ENCODE results near the gene ZNF746. TPM values are rescaled to one million over a fixed set of nuclear protein-coding genes. Genes with fewer than 3 reads are reported as not detected.

ZNF746 gene
- total RNA-seq, 1 donor from 2014 or later: 20.6 TPM

DNA sequence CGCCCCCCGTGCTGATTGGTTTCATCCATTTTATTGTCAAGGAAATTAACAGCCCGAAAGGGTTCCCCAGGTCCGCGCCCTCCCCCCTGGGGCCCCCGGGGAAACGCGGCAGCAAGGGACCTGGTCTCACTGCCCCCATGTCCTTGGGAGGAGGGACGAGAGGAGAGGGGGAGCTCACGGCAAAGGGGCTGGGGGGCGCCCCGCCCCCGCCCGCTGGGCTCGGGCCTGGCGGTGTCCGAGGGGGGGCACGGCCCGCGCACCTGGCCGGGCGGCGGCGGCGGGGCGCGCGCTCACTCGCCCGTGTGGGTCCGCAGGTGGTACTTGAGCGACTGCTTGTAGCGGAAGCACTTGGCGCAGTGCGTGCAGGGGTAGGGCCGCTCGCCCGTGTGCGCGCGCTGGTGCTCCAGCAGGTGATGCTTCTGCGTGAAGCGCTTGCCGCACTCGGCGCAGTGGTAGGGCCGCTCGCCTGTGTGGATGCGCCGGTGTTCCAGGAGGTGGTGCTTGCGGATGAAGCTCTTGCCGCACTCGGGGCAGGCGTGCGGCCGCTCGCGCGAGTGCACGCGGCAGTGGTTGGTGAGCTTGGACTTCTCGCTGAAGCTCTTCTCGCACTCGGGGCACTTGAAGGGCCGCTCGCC, 66.0 kb downstream of the ZNF746 start:
- intact Hi-C loops (cut with DNase I): no loop called here
- peaks cover 56% of the 10 kb centered on the region for H3K36me3 ChIP-seq
- no peak for TF ChIP-seq CTCF (IDR thresholded peaks at IDR 0.05)
- peak in 1 of 2 donors; percentile 18 for ATAC-seq
- no peak overlapping the region for H3K4me3 ChIP-seq
- H3K27me3 ChIP-seq (ENCODE audit: low read depth): no peaks in the 10 kb centered on the region
- no peaks in the 10 kb centered on the region for H3K4me1 ChIP-seq
- H3K27ac ChIP-seq: no peak overlapping the region
- H3K9me3 ChIP-seq: no peaks in the 10 kb centered on the region
- no peak for DNase-seq

- Histone ChIP-seq H3K9me3 (no peaks in the 10 kb centered on the region), H3K4me3 (no peak overlapping the region), H3K27ac (no peak overlapping the region), H3K27me3 (ENCODE audit: low read depth) (no peaks in the 10 kb centered on the region), H3K4me1 (no peaks in the 10 kb centered on the region), H3K36me3 (peaks cover 42% of the 10 kb centered on the region)
- ATAC-seq: no peak
- DNase-seq: no peak
- no peak for TF ChIP-seq CTCF (IDR thresholded peaks at IDR 0.05)
- intact Hi-C loops (cut with DNase I): no loop called here
Measured at GRCh38 chr7:149430192-149430591, 67.4 kb downstream of the ZNF746 start.

DNA sequence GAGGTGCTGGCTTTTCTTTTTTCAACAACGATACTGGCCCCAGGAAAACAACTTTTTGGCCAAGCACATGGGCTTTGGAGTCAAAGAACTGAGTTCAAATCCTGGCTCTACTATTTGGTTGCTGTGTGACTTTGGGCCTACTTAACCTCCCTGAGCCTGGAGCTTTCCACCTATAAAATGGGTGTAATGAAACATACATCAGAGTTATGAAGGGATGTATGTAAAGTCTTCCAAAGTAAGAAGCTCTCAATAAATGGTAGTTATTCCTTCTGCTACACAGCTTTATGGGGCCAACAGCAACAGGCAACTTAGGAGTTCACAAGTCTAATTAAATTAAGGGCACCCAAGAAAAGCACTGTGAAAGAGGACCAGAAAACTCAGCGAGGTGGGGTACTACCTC, 69.7 kb downstream of the ZNF746 start:
- H3K27me3 ChIP-seq (ENCODE audit: low read depth): no peaks in the 10 kb centered on the region
- peaks cover 24% of the 10 kb centered on the region for H3K36me3 ChIP-seq
- no peak for TF ChIP-seq CTCF (IDR thresholded peaks at IDR 0.05)
- no peak for ATAC-seq
- H3K4me1 ChIP-seq: peaks cover 7% of the 10 kb centered on the region
- no peaks in the 10 kb centered on the region for H3K9me3 ChIP-seq
- DNase-seq: no peak
- intact Hi-C loops (cut with DNase I): no loop called here
- H3K4me3 ChIP-seq: no peak overlapping the region
- no peak overlapping the region for H3K27ac ChIP-seq

DNA sequence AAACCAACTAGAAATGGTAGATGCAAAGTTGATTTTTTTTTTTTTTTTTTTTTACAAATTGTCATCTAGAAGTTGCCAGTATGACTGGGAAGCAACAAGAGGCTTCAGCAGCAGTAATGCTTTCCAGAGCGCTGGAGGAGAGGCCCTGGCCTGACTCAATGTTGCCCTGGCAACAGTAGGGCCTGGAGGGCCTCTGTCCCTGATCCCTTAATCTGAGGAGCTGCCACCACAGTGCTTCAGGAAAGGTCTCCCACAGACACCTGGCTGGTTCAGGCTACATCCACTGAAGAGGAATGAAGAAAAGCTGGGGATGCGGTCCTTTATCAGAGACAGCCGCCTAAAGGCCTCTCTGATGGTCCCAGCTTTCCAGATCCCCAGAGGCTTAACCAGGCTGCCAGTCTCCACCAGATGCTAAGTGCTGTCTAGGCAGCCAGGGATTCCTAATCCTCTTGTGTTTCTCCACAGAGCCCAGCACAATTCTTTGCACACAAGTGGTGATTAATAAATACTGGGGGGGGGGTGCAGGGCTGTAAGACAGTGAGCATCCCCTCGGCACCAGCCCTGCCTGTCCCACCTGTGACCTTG, 70.4 kb downstream of the ZNF746 start:
- no peak overlapping the region for H3K27ac ChIP-seq
- DNase-seq: no peak
- peaks cover 17% of the 10 kb centered on the region for H3K36me3 ChIP-seq
- peaks cover 11% of the 10 kb centered on the region for H3K4me1 ChIP-seq
- H3K27me3 ChIP-seq (ENCODE audit: low read depth): no peaks in the 10 kb centered on the region
- no peak for ATAC-seq
- no peak for TF ChIP-seq CTCF (IDR thresholded peaks at IDR 0.05)
- H3K9me3 ChIP-seq: no peaks in the 10 kb centered on the region
- intact Hi-C loops (cut with DNase I): no loop called here
- no peak overlapping the region for H3K4me3 ChIP-seq

GRCh38 chr7:149423449-149424110, 74.0 kb downstream of the ZNF746 start:
- no peaks in the 10 kb centered on the region for H3K27me3 ChIP-seq (ENCODE audit: low read depth)
- ATAC-seq (peak; percentile 29 to 41), DNase-seq (no peak)
- peak overlapping the region; percentile 61 for H3K4me3 ChIP-seq
- H3K27ac ChIP-seq: peak overlapping the region; percentile 71
- peaks cover 17% of the 10 kb centered on the region for H3K4me1 ChIP-seq
- intact Hi-C loops (cut with DNase I): no loop called here
- TF ChIP-seq CTCF (IDR thresholded peaks at IDR 0.05): no peak
- no peaks in the 10 kb centered on the region for H3K9me3 ChIP-seq
- H3K36me3 ChIP-seq: no peaks in the 10 kb centered on the region
